NCI-H1105 treated with DMSO at 0.1 percent for 48 hours (cell line): ENCODE data around the gene ICA1.
"Not testable (repeated sequence)": the region's sequence is repeated elsewhere in the genome, so short reads cannot be mapped to it uniquely, and the experiment has no call there.

Experiments used
- DNase-seq: peaks from one replicate; lab custom pipeline; 2025; lab: John Stamatoyannopoulos, UW

Gene ICA1

DNA sequence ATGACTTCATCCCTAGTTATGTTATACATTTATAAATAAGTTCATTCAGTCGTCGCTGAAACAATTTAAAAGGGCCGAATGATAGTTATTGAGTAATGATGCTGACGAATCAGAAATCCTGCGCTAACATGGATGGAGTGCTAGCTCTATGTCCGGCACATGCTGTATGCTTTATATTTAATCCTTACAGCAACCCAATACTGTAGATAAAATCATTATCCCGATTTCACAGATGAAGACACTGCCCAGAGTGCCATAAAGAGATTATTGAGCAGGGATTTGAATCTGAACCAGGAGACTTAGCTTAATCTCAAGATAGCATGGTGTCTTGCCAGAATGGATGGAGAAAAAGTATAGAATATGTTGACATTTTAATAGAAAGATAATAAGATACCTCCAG, 1.1 kb upstream of the ICA1 start:
- no peak for DNase-seq

DNA sequence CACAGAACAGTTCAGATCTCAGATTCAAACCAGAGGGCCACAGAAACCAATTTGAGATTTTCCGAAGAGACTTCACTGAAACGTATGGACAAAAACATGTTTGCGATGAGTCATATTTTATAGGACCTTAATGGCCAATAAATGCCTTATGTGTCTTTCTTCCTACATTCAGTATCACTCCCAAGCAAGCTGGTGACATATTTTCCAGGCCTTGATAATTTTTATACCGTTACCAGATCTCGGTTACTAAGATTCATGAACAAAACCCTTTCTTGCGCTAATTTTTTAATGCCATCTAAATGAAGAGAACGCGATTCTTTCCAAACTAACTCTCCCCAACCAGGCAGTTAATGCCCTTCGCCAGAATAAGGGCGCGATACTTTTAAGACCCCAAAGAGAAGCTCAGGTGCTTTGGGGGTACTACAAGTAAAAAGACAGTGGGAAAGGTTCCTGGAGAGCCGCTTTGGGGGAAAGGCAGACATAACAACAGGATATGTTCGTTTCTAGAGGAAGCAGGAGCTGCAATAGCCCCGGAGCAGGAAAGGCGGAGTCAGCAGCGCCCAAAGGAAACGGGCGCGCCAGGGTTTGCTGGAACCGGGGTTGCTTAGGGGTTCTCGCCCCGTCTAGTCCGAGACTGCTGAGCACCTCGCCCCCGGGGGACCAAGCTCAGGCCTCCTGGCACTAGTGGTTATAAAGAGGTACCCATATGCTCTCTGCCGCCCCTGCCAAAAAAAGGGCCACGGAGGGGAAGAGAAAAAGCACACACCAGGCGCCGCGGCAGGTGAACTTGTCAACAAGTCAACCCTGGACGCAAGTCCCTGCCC, 884 bp downstream of the ICA1 start:
- DNase-seq: peak; percentile 63

DNA sequence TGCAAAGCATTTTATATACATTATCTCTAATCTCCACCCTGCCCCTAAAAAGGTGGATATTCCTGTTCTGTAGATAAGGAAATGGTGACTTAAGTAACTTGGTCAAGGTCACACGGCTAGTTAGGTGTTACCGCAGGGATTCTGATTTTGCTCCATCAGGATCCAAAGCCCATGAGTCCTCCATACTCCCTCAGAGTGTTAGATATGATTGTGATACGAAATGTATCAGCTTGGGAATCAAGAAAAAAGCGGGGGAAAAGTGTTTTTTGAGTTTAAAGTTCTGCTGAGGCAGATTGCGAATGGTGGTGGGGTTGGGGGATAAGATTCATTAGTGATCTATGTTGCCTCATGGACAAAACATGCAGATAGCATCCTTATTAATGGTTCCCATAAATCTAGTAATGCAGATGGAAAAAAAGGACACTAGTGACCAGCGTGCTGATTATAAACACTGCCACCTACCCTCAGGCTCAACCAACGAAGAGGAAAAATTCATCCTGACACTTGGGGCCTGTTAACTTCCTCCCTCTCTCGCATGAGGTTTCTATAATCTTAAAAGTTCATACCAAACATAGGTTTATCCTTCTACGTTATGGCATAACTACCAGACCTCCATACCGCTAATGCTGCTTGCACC, 2.3 kb downstream of the ICA1 start:
- no peak for DNase-seq

DNA sequence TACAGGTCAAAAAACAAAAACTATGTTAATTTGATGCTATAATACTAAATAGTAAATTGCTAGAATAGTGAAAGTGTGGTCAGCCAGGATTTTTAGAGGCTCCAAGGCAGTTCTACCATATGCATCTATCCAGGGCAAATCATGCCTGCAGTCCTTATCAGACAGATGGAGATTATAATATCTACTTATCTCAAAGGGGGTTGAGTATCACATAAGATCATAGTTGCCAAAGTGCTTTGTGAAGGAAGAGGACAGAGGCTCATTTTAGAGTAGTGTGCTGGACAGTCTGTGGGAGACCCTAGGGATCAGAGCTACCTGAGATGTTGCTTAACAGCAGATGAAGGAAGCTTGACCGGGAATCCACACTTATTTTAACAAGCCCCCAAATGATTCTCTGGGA, 3.2 kb downstream of the ICA1 start:
- DNase-seq: no peak

DNA sequence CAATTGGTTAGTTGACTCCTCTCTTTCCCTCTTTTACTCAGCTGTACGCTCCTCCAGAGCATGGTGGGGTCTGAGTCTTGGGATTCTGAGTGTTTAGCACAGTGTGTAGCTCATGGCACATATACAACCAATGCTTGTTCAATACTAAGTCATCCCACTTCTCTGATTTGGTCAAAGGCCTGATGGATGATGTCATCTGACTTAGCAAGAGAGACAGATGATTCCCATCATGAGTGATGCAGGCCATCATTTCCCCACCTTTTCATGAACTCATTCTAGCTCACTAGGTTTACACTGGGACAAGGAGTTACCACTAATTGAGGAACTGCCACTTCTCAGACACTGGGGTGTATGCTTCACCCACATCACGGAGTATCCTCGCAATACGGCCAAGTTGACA, 3.8 kb downstream of the ICA1 start:
- DNase-seq: no peak

DNA sequence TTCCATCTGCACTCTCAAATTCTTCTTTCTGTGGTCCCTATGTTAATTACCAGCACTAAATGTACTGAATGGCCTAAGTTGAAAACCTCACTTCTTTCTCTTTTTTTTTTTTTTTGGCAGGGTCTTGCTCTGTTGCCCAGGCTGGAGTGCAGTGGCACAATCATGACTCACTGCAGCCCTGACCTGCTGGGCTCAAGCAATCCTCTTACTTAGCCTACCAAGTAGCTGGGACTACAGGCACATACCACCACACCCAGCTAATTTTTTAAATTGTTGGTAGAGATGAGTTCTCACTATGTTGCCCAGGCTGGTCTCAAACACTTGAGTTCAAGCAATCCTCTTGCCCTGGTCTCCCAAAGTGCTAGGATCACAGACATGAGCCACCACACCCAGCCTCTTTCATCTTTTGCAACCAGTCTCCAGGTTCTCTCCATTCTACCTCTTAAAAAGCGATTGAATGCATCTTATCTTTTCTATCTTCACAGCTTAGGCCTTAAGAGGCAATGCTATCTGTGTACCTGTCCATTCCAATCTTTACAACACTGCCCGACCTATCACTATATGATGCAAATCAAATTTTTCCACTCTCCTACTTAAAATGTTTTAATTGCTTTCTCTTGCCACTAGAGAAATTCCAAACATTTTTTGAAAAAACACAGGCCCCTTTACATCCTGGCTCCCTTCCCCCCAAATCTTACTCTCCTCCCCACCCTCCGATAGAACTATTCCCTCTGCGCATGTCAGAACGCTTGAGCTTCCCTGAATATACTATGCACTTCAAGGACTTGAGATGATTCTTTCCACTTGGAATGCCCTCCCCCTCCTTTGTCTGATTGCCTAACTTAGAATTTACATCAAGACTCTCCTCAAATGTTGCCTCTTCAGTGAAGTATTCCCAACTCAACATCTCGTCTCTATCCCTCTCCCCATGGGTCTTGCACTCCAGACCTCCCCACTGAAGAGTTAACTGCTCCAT, 6.0 kb downstream of the ICA1 start:
- DNase-seq: no peak

DNA sequence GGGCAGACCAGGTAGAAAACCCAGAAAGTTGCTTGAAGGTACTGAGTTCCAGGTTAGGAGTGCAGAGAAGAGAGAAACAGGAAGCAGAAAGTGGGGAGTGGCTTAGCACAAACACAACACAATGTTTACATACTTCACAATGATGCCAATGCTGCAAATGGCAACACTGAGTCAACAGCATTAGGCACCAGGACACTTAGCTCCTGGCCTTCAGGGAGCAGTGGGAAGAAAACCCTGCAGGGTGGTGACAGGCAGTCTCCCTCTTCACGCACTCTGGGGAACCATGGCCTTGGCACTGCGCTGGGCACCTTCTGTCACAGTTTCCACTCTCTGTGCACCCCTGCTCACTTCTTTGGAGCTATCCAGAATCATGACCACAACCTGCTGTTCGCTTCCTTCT, 7.3 kb downstream of the ICA1 start:
- DNase-seq: no peak

DNA sequence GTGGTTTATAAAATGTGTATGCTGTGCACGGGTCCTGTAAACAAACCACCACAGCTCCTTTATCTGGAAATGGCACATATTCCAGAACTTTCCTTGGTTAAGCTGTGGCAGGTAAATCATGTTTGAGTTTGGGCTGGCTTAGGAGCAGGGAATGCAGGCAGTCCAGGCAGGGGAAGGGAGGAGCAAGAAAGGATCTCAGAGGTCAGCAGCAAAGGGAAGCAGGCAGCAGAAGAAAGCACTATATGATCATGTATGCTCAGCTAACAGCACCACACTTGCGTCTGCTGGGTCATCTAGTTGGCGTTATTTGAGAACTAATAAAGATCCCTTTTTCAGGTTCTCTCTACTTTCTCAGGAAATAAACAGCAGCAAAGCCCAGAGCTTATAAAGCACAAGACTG, 7.8 kb downstream of the ICA1 start:
- no peak for DNase-seq

DNA sequence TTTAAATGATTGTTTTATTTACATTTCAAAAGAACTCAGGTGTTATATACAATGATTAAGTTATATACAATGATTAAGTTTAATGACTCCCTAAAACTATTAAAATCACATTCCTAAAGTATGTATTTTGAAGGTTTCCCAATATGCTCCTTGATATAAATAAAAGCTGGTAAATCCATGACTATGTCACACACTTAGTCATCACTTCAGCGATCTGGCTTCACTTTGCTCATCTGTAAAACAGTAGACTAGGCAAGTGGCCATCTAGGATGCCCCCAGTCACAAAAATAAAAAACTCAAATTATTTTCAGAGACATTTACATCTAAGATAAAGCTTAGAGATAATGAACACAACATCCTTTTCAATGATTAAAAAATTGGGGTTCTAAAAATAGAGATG, 10.8 kb downstream of the ICA1 start:
- DNase-seq: no peak

DNA sequence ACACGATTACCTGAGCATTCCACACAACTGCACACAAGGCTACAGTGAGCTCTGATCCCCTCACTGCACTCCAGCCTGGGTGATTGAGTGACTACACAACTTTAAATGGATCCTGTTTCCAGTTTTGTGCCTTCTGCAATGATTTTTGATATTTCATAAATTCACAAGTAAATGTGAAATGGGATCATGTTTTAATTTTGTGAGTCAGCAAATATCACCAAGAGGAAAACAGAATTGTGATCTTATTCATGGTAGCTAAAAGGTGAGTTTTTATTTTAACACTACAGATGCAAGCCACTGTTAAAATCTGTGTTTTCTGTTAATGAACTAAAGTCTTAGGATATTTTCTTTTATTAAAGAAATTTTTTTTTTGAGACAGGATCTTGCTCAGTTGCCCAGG, 11.4 kb downstream of the ICA1 start:
- DNase-seq: no peak

DNA sequence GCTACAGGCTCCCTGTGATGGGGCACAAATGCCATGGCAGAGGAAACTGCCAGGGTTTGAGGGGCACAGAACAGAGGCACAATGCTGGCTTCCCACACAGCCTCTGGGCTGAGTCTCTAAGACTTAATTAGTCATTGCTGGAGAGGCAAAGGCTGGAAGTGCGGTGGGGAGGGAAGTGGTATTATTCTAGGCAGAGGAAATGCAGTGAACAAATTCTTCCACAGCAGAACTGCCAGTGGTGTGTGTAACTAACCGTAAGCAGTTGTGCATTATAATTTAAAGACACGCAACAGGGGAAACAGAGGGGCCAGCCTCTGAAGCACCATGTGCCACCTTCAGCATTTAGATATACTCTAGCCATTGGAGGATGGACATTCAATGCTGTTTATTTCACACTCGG, 12.8 kb downstream of the ICA1 start:
- no peak for DNase-seq

DNA sequence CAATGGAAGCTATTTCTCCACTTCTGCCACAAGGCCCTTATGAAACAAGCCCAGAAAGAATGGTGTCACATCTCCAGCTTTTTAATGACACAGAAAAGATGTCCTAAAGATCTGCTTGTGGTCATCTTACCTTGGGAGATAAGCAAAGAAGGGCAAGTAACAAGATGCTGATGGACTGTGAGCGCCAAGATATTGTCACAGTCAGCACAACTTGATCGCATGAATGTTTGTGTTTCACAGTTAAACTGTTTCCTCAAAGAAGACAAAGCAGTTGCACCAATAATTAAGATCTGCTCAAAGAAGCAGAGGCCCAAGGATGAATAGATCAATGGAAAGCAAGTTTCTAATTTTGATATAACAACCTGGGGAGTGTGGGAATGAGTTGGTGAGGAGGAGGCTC, 15.9 kb downstream of the ICA1 start:
- no peak for DNase-seq

DNA sequence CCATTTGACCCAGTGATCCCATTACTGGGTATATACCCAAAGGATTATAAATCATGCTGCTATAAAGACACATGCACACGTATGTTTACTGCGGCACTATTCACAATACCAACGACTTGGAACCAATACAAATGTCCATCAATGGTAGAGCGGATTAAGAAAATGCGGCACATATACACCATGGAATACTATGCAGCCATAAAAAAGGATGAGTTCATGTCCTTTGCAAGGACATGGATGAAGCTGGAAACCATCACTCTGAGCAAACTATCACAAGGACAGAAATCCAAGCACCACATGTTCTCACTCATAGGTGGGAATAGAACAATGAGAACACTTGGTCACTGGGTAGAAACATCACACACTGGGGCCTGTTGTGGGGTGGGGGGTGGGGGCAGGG, 16.9 kb downstream of the ICA1 start:
- DNase-seq: not testable (repeated sequence)

DNA sequence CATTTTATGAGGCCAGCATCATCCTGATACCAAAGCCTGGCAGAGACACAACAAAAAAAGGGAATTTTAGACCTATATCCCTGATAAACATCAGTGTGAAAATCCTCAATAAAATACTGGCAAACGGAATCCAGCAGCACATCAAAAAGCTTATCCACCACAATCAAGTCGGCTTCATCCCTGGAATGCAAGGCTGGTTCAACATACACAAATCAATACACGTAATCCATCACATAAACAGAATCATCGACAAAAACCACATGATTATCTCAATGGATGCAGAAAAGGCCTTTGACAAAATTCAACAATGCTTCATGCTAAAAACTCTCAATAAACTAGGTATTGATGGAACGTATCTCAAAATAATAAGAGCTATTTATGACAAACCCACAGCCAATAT, 18.9 kb downstream of the ICA1 start:
- DNase-seq: not testable (repeated sequence)

DNA sequence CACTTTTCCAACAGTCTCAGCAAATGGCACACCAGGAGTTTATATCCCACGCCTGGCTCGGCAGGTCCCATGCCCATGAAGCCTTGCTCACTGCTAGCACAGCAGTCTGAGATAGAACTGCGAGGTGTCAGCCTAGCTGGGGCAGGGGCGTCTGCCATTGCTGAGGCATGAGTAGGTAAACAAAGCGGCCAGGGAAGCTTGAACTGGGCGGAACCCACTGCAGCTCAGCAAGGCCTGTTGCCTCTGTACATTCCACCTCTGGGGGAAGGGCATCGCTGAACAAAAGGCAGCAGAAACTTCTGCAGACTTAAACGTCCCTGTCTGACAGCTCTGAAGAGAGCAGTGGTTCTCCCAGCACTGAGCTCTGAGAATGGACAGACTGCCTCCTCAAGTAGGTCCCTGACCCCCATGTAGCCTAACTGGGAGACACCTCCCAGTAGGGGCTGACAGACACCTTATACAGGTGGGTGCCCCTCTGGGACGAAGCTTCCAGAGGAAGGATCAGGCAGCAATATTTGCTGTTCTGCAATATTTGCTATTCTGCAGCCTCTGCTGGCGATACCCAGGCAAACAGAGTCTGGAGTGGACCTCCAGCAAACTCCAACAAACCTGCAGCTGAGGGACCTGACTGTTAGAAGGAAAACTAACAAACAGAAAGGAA, 22.1 kb downstream of the ICA1 start:
- not testable (repeated sequence) for DNase-seq

DNA sequence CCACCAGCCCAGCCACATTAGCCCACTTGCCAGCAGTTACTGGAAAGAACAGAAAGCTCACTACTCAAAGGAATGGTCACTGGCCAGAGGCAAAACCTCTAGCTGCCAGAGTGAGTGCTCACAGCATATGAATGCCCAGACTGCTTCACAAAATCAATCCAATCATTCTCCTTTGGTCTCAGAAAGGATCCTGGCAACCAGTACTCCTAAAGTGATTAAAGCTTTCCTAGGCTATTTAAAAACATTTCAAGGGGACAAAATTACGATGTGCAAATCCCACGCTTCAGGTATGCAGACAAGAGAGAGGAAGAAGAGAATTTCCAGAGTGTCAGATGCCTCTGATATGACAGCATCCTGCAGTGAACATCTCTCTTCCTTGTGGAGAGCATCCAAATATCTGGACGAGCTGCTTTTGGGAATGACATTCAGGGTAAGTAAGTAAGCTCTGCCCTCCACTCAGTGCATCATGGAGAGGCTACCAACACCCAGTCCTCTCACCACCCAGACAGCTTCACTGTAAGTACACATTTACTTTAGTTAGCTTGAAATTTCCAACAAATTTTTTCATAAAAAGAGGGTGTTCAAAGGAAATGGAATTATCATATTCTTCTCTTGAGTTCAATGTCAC, 25.1 kb downstream of the ICA1 start:
- no peak for DNase-seq

DNA sequence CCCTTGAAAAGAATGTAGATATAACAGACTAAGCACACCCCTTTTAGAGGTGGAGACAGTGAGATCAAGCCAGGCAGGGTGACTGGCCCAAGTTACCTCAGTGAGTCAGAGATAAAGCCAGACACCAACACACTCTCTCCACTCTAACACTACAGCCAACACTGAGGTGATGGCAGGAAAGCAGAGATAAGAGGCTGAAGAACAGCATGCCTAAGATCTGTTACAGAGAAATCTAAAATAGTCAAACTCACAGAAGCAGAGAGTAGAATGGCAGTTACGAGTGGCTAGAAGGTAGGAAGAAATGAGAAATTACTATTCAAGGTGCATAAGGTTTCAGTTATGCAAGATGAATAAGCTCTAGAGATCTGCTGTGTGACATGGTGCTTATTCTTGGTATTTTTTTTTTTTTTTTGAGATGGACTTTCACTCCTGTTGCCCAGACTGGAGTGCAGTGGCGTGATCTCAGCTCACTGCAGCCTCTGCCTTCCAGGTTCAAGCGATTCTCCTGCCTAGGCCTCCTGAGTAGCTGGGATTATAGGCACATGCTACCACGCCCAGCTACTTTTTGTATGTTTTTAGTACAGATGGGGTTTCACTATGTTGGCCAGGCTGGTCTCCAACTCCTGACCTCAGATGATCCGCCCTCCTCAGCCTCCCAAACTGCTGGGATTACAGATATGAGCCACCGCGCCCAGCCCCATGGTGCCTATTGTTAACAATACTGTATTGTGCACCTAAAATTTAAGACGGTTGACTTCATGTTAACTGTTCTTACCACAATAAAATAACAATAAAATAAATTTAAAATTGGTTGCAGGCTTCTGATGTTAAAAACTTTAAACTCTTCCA, 28.7 kb downstream of the ICA1 start:
- no peak for DNase-seq

DNA sequence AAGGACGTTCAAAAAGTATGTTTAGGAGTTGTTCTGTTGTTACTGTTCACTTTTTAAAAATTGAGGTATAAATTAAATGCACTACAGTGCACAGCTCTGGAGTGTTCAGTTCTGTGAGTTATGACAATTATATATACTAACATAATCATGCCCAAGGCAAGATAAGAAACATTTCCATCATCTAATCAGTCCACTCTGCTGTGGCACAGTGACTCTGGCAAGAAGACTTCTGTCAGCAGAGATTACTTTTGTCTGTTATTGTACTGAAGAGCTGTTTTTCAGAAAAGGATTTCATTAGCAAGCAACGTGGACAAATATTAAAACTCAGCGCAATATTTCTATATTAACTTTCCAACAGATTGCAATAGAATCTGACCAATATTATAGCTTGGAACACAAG, 32.0 kb downstream of the ICA1 start:
- no peak for DNase-seq

DNA sequence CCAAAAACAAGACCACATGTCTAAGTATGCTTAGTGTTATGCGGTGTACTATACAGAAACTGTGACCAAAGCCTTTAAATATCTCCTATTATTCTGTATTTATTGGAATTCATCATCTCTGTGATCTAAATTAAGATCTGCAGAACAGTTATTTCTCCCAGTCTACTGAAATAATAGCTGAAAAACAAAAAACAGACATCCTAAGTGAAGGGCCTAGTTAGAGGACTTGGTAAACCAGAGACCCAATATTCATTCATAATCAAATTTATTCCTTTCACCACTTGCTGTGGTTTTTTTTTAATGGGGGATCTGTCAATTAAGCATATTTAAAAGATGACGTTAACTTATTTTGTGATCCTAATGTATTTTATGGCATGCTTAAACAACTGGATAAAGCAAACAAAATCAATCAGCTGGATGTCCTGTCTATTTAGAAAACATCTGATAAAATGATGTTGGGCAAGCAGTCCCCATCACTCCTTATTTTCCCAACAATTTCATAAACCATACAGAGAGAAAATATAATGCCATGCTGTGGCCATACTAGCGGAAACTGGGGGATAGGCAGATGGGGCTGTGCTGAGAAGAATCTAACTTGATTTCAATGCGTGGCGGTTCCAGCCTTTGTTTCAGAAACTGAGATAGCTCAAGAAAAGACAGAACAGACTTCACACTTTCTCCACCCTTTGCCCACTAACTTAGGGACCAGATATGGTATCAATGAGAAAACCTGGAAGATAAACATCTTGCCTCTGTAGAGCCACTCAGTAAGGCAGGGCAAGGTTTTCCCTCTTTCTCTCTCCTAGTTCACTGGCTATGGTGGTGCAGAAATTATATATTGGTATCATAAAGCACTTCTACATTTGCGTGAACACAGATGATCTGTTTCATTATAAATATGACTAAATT, 32.9 kb downstream of the ICA1 start:
- DNase-seq: no peak

DNA sequence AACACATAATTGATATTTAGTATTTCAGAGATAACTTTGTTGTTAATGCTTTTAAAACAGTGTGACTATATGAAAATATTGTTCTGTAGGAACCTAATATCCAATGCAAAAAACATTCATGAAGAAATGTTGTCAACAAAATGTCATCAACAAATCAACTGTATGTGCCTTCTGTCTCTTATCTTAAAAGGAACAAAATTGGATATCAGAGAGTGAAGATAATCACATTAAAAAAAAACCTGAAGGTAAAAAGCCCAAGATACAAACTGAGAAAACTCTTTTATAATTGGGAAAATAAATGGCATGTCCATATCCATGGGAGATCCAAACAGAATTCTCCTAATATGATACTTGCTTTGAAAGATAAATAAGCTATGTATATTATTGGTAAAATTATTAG, 33.9 kb downstream of the ICA1 start:
- DNase-seq: no peak
